ENCODE results near the gene LIMK1. TPM values are rescaled to one million over a fixed set of nuclear protein-coding genes. Genes with fewer than 3 reads are reported as not detected.
A peak's percentile ranks its signal among the peaks of the same experiment; 100 is the strongest.

Gene LIMK1
- total and polyA plus RNA-seq, 9 donors = 9.6 to 21.9 (median 16.8) TPM

GRCh38 chr7:74097937-74098614 is 14.5 kb downstream of the LIMK1 start:
- peak; percentile 81 for DNase-seq
- Histone ChIP-seq H3K27ac (ENCODE audit: low read length) (no peak overlapping the region), H3K4me1 (ENCODE audit: control insufficient read depth, insufficient read depth, low read length) (peaks cover 38% of the 10 kb centered on the region), H3K36me3 (ENCODE audit: control insufficient read depth, insufficient read depth, low read length) (peaks cover 30% of the 10 kb centered on the region), H3K27me3 (ENCODE audit: control insufficient read depth, insufficient read depth, low read length) (no peaks in the 10 kb centered on the region), H3K9me3 (replicated peaks; ENCODE audit: control insufficient read depth, low read depth, low read length) (no peaks in the 10 kb centered on the region), H3K4me3 (ENCODE audit: low read length) (no peak overlapping the region)
- WGBS (ENCODE audit: insufficient coverage) = 24% methylated on average over 7 of the region's 11 CpGs

- no peak overlapping the region for H3K27ac ChIP-seq (ENCODE audit: low read length)
- WGBS (ENCODE audit: insufficient coverage) = 92% methylated on average over 16 of the region's 17 CpGs
These were observed 15.4 kb downstream of the LIMK1 start for GRCh38 chr7:74099031-74099430.

GRCh38 chr7:74101061-74101681 is 17.6 kb downstream of the LIMK1 start:
- DNase-seq = peak; percentile 93
- H3K4me1 ChIP-seq (ENCODE audit: control insufficient read depth, insufficient read depth, low read length) = peaks cover 23% of the 10 kb centered on the region
- H3K27ac ChIP-seq (ENCODE audit: low read length) = peak overlapping the region; percentile 23
- H3K9me3 ChIP-seq (replicated peaks; ENCODE audit: control insufficient read depth, low read depth, low read length) = no peaks in the 10 kb centered on the region
- WGBS (ENCODE audit: insufficient coverage) = 37% methylated on average over 5 of the region's 8 CpGs
- peaks cover 48% of the 10 kb centered on the region for H3K36me3 ChIP-seq (ENCODE audit: control insufficient read depth, insufficient read depth, low read length)
- no peaks in the 10 kb centered on the region for H3K27me3 ChIP-seq (ENCODE audit: control insufficient read depth, insufficient read depth, low read length)
- H3K4me3 ChIP-seq (ENCODE audit: low read length) = no peak overlapping the region

More at GRCh38 chr7:74099031-74099430, 15.4 kb downstream of the LIMK1 start:
- Histone ChIP-seq H3K27me3 (ENCODE audit: control insufficient read depth, insufficient read depth, low read length) (no peaks in the 10 kb centered on the region), H3K9me3 (replicated peaks; ENCODE audit: control insufficient read depth, low read depth, low read length) (no peaks in the 10 kb centered on the region), H3K4me3 (ENCODE audit: low read length) (no peak overlapping the region), H3K4me1 (ENCODE audit: control insufficient read depth, insufficient read depth, low read length) (peaks cover 29% of the 10 kb centered on the region), H3K36me3 (ENCODE audit: control insufficient read depth, insufficient read depth, low read length) (peaks cover 39% of the 10 kb centered on the region)
- no peak for DNase-seq

GRCh38 chr7:74103219-74103772 is 19.7 kb downstream of the LIMK1 start:
- no peak for DNase-seq
- Histone ChIP-seq H3K9me3 (replicated peaks; ENCODE audit: control insufficient read depth, low read depth, low read length) (no peaks in the 10 kb centered on the region), H3K27me3 (ENCODE audit: control insufficient read depth, insufficient read depth, low read length) (no peaks in the 10 kb centered on the region), H3K36me3 (ENCODE audit: control insufficient read depth, insufficient read depth, low read length) (peaks cover 54% of the 10 kb centered on the region), H3K4me1 (ENCODE audit: control insufficient read depth, insufficient read depth, low read length) (peaks cover 21% of the 10 kb centered on the region), H3K27ac (ENCODE audit: low read length) (no peak overlapping the region), H3K4me3 (ENCODE audit: low read length) (no peak overlapping the region)
- WGBS (ENCODE audit: insufficient coverage) = 87% methylated on average over 4 of the region's 6 CpGs

- WGBS (ENCODE audit: insufficient coverage) = 60% methylated on average over 6 of the region's 8 CpGs
- no peak for DNase-seq
- H3K9me3 ChIP-seq (replicated peaks; ENCODE audit: control insufficient read depth, low read depth, low read length) = no peaks in the 10 kb centered on the region
- H3K36me3 ChIP-seq (ENCODE audit: control insufficient read depth, insufficient read depth, low read length) = peaks cover 55% of the 10 kb centered on the region
- H3K27me3 ChIP-seq (ENCODE audit: control insufficient read depth, insufficient read depth, low read length) = no peaks in the 10 kb centered on the region
- H3K27ac ChIP-seq (ENCODE audit: low read length) = no peak overlapping the region
- peaks cover 20% of the 10 kb centered on the region for H3K4me1 ChIP-seq (ENCODE audit: control insufficient read depth, insufficient read depth, low read length)
- H3K4me3 ChIP-seq (ENCODE audit: low read length) = no peak overlapping the region
These were observed 21.1 kb downstream of the LIMK1 start for GRCh38 chr7:74104702-74105101.

GRCh38 chr7:74105992-74106391 is 22.4 kb downstream of the LIMK1 start:
- Histone ChIP-seq H3K4me3 (ENCODE audit: low read length) (no peak overlapping the region), H3K27ac (ENCODE audit: low read length) (no peak overlapping the region), H3K36me3 (ENCODE audit: control insufficient read depth, insufficient read depth, low read length) (peaks cover 58% of the 10 kb centered on the region), H3K27me3 (ENCODE audit: control insufficient read depth, insufficient read depth, low read length) (no peaks in the 10 kb centered on the region), H3K9me3 (replicated peaks; ENCODE audit: control insufficient read depth, low read depth, low read length) (no peaks in the 10 kb centered on the region), H3K4me1 (ENCODE audit: control insufficient read depth, insufficient read depth, low read length) (peaks cover 15% of the 10 kb centered on the region)
- no peak for DNase-seq
- 63% methylated on average over 10 of the region's 11 CpGs for WGBS (ENCODE audit: insufficient coverage)

GRCh38 chr7:74106846-74107245 is 23.2 kb downstream of the LIMK1 start:
- WGBS (ENCODE audit: insufficient coverage) = 94% methylated on average over 15 of the region's 18 CpGs
- no peaks in the 10 kb centered on the region for H3K27me3 ChIP-seq (ENCODE audit: control insufficient read depth, insufficient read depth, low read length)
- H3K4me1 ChIP-seq (ENCODE audit: control insufficient read depth, insufficient read depth, low read length) = peaks cover 7% of the 10 kb centered on the region
- no peaks in the 10 kb centered on the region for H3K9me3 ChIP-seq (replicated peaks; ENCODE audit: control insufficient read depth, low read depth, low read length)
- DNase-seq = no peak
- H3K36me3 ChIP-seq (ENCODE audit: control insufficient read depth, insufficient read depth, low read length) = peaks cover 66% of the 10 kb centered on the region
- no peak overlapping the region for H3K4me3 ChIP-seq (ENCODE audit: low read length)
- no peak overlapping the region for H3K27ac ChIP-seq (ENCODE audit: low read length)

- Histone ChIP-seq H3K36me3 (ENCODE audit: control insufficient read depth, insufficient read depth, low read length) (peaks cover 55% of the 10 kb centered on the region), H3K9me3 (replicated peaks; ENCODE audit: control insufficient read depth, low read depth, low read length) (no peaks in the 10 kb centered on the region)
- WGBS (ENCODE audit: insufficient coverage) = 74% methylated on average over 14 of the region's 17 CpGs
These were observed 31.7 kb downstream of the LIMK1 start for GRCh38 chr7:74115326-74115725.

GRCh38 chr7:74116356-74116755 is 32.8 kb downstream of the LIMK1 start:
- peaks cover 57% of the 10 kb centered on the region for H3K36me3 ChIP-seq (ENCODE audit: control insufficient read depth, insufficient read depth, low read length)

More at GRCh38 chr7:74115326-74115725, 31.7 kb downstream of the LIMK1 start:
- H3K4me3 ChIP-seq (ENCODE audit: low read length) = no peak overlapping the region
- DNase-seq = no peak
- H3K27me3 ChIP-seq (ENCODE audit: control insufficient read depth, insufficient read depth, low read length) = no peaks in the 10 kb centered on the region
- no peak overlapping the region for H3K27ac ChIP-seq (ENCODE audit: low read length)
- H3K4me1 ChIP-seq (ENCODE audit: control insufficient read depth, insufficient read depth, low read length) = no peaks in the 10 kb centered on the region

GRCh38 chr7:74119831-74120230 is 36.2 kb downstream of the LIMK1 start:
- Histone ChIP-seq H3K36me3 (ENCODE audit: control insufficient read depth, insufficient read depth, low read length) (peaks cover 39% of the 10 kb centered on the region), H3K4me3 (ENCODE audit: low read length) (no peak overlapping the region), H3K4me1 (ENCODE audit: control insufficient read depth, insufficient read depth, low read length) (no peaks in the 10 kb centered on the region), H3K27me3 (ENCODE audit: control insufficient read depth, insufficient read depth, low read length) (no peaks in the 10 kb centered on the region), H3K27ac (ENCODE audit: low read length) (no peak overlapping the region), H3K9me3 (replicated peaks; ENCODE audit: control insufficient read depth, low read depth, low read length) (no peaks in the 10 kb centered on the region)
- DNase-seq = no peak
- WGBS (ENCODE audit: insufficient coverage) = 89% methylated on average over 4 of the region's 4 CpGs

More at GRCh38 chr7:74116356-74116755, 32.8 kb downstream of the LIMK1 start:
- DNase-seq = no peak
- Histone ChIP-seq H3K4me3 (ENCODE audit: low read length) (no peak overlapping the region), H3K27me3 (ENCODE audit: control insufficient read depth, insufficient read depth, low read length) (no peaks in the 10 kb centered on the region), H3K4me1 (ENCODE audit: control insufficient read depth, insufficient read depth, low read length) (no peaks in the 10 kb centered on the region), H3K27ac (ENCODE audit: low read length) (no peak overlapping the region), H3K9me3 (replicated peaks; ENCODE audit: control insufficient read depth, low read depth, low read length) (no peaks in the 10 kb centered on the region)
- WGBS (ENCODE audit: insufficient coverage) = 88% methylated on average over 6 of the region's 13 CpGs

Measured in muscle of leg (tissue), 11 donors.